Stomach smooth muscle (tissue), 2 donors: ENCODE measurements around the gene MBL2.

Source experiments
- H3K27ac ChIP-seq: one replicate; pipeline ENCODE4 v1.7.0; 2013; ENCODE audit warnings: mild to moderate bottlenecking, low read length, inconsistent platforms
- H3K27me3 ChIP-seq, 2 donors: one replicate each; pipeline ENCODE4 v1.7.0; 2013; ENCODE audit warnings: low read length in 2 of 2; ENCODE audit not compliant: insufficient read depth in 2 of 2, control insufficient read depth in 1 of 2
- H3K36me3 ChIP-seq, 2 donors: one replicate each; pipeline ENCODE4 v1.7.0; 2013; ENCODE audit warnings: low read length in 2 of 2; ENCODE audit not compliant: control insufficient read depth in 2 of 2, insufficient read depth in 2 of 2
- H3K4me1 ChIP-seq: one replicate; pipeline ENCODE4 v1.7.0; 2013; ENCODE audit warnings: low read length; ENCODE audit not compliant: control insufficient read depth, insufficient read depth
- H3K4me3 ChIP-seq, 2 donors: one replicate each; pipeline ENCODE4 v1.7.0; 2013; ENCODE audit warnings: low read length in 2 of 2
- H3K9ac ChIP-seq, 2 donors: one replicate each; pipeline ENCODE4 v1.7.0; 2013; ENCODE audit warnings: low read length in 2 of 2, mild to moderate bottlenecking in 1 of 2
- H3K9me3 ChIP-seq, 2 donors: one replicate each; pipeline ENCODE4 v1.7.0; 2013; ENCODE audit warnings: low read length in 2 of 2; ENCODE audit not compliant: control insufficient read depth in 2 of 2
- donor health status: healthy.
- donor health status: Pancreatic carcinoma.

The MBL2 gene

GRCh38 chr10:52771534-52772445, 794 bp downstream of the MBL2 start:
- H3K9ac ChIP-seq = no peak overlapping the region
- H3K4me3 ChIP-seq = no peak overlapping the region
- no peaks in the 10 kb centered on the region for H3K36me3 ChIP-seq
- H3K9me3 ChIP-seq = no peaks in the 10 kb centered on the region
- no peaks in the 10 kb centered on the region for H3K4me1 ChIP-seq
- H3K27me3 ChIP-seq = no peaks in the 10 kb centered on the region
- no peak overlapping the region for H3K27ac ChIP-seq

GRCh38 chr10:52770904-52771303, 1.7 kb downstream of the MBL2 start:
- Histone ChIP-seq H3K4me1 (no peaks in the 10 kb centered on the region), H3K9ac (no peak overlapping the region), H3K27me3 (no peaks in the 10 kb centered on the region), H3K4me3 (no peak overlapping the region), H3K27ac (no peak overlapping the region), H3K9me3 (no peaks in the 10 kb centered on the region), H3K36me3 (no peaks in the 10 kb centered on the region)

GRCh38 chr10:52769966-52770365, 2.6 kb downstream of the MBL2 start:
- Histone ChIP-seq H3K36me3 (no peaks in the 10 kb centered on the region), H3K9ac (no peak overlapping the region), H3K27me3 (no peaks in the 10 kb centered on the region), H3K9me3 (no peaks in the 10 kb centered on the region), H3K27ac (no peak overlapping the region), H3K4me3 (no peak overlapping the region), H3K4me1 (no peaks in the 10 kb centered on the region)

GRCh38 chr10:52768001-52768532, 4.5 kb downstream of the MBL2 start:
- H3K27me3 ChIP-seq = no peaks in the 10 kb centered on the region
- no peak overlapping the region for H3K27ac ChIP-seq
- H3K4me3 ChIP-seq = no peak overlapping the region
- no peaks in the 10 kb centered on the region for H3K9me3 ChIP-seq
- H3K4me1 ChIP-seq = no peaks in the 10 kb centered on the region
- H3K9ac ChIP-seq = no peak overlapping the region
- no peaks in the 10 kb centered on the region for H3K36me3 ChIP-seq

- Histone ChIP-seq H3K4me1 (no peaks in the 10 kb centered on the region), H3K9ac (no peak overlapping the region), H3K36me3 (no peaks in the 10 kb centered on the region), H3K27me3 (no peaks in the 10 kb centered on the region), H3K27ac (no peak overlapping the region), H3K9me3 (no peaks in the 10 kb centered on the region), H3K4me3 (no peak overlapping the region)
Measured at GRCh38 chr10:52762088-52762487, 10.5 kb downstream of the MBL2 start.

GRCh38 chr10:52759154-52759553, 13.4 kb downstream of the MBL2 start:
- Histone ChIP-seq H3K4me3 (no peak overlapping the region), H3K4me1 (no peaks in the 10 kb centered on the region), H3K9me3 (no peaks in the 10 kb centered on the region), H3K27me3 (no peaks in the 10 kb centered on the region), H3K27ac (no peak overlapping the region), H3K9ac (no peak overlapping the region), H3K36me3 (no peaks in the 10 kb centered on the region)

GRCh38 chr10:52758406-52758805, 14.2 kb downstream of the MBL2 start:
- no peaks in the 10 kb centered on the region for H3K9me3 ChIP-seq
- H3K27me3 ChIP-seq = no peaks in the 10 kb centered on the region
- H3K36me3 ChIP-seq = no peaks in the 10 kb centered on the region
- H3K27ac ChIP-seq = no peak overlapping the region
- no peaks in the 10 kb centered on the region for H3K4me1 ChIP-seq
- no peak overlapping the region for H3K4me3 ChIP-seq
- no peak overlapping the region for H3K9ac ChIP-seq

- Histone ChIP-seq H3K9ac (no peak overlapping the region), H3K4me1 (no peaks in the 10 kb centered on the region), H3K4me3 (no peak overlapping the region), H3K27ac (no peak overlapping the region), H3K9me3 (no peaks in the 10 kb centered on the region), H3K36me3 (no peaks in the 10 kb centered on the region), H3K27me3 (no peaks in the 10 kb centered on the region)
Measured at GRCh38 chr10:52757773-52758172, 14.8 kb downstream of the MBL2 start.

- Histone ChIP-seq H3K4me1 (no peaks in the 10 kb centered on the region), H3K9ac (no peak overlapping the region), H3K4me3 (no peak overlapping the region), H3K36me3 (no peaks in the 10 kb centered on the region), H3K27ac (no peak overlapping the region), H3K9me3 (no peaks in the 10 kb centered on the region), H3K27me3 (no peaks in the 10 kb centered on the region)
Measured at GRCh38 chr10:52756966-52757365, 15.6 kb downstream of the MBL2 start.

- H3K36me3 ChIP-seq = no peaks in the 10 kb centered on the region
- peaks cover 0 to 4% of the 10 kb centered on the region in 2 donors for H3K9me3 ChIP-seq
- H3K27me3 ChIP-seq = no peaks in the 10 kb centered on the region
- H3K27ac ChIP-seq = no peak overlapping the region
- no peaks in the 10 kb centered on the region for H3K4me1 ChIP-seq
- no peak overlapping the region for H3K9ac ChIP-seq
- no peak overlapping the region for H3K4me3 ChIP-seq
Measured at GRCh38 chr10:52756295-52756694, 16.3 kb downstream of the MBL2 start.
